A204.1 (cell line): Measurements from ENCODE around the gene CERS1.
"Not testable (repeated sequence)": the region's sequence is repeated elsewhere in the genome, so short reads cannot be mapped to it uniquely, and the experiment has no call there.

Source experiments
- FAIRE-seq: peaks from 2 replicates; lab custom pipeline; 2012; peaks lifted over from hg19 to GRCh38; lab: Jason Lieb, UNC

CERS1 gene

DNA sequence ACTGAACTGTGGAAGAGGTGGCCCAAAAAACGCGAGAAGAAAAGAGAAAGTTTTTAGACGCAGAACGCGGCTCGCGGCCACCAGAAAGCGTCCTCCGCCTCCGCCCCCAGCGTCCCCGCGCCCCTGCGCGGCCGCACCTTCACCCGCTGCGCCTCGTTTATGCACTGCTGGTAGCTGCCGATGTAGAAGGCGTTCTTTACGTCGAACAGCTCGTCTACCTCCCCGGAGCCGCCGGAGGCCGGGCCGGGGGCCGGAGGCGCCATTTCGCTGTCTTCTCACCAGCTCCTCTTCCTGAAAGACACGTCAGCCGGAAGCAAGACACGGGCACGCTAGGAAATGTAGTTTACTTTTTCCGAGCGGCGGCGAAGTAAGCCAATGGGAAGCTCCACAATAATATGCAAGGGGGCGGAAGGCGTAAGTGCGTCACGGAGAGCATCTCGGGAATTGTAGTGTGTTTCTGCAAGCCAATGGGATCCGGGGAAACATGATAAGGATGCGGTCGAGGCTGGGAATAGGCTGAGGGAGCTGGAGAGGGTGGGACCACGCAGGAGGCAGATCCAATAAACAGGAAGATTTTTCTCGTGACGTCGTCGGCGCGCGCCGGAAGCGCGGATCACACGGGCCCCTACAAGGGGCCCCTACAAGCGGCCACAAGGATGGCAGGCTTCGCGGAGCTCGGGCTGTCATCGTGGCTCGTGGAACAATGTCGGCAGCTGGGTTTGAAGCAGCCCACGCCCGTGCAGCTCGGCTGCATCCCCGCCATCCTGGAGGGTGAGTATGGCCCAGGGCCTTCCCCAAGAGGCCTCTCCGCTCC, 23.3 kb upstream of the CERS1 start, which contains the start of the genes COPE and DDX49:
TSS of gene COPE (minus strand) at position 302 of the 814 bp plus-strand sequence. CDS start at position 263, 39 bp downstream.
TSS of gene DDX49 (plus strand) at position 630 of the 814 bp plus-strand sequence. CDS start at position 657, 27 bp downstream.
- FAIRE-seq = peak; percentile 99

DNA sequence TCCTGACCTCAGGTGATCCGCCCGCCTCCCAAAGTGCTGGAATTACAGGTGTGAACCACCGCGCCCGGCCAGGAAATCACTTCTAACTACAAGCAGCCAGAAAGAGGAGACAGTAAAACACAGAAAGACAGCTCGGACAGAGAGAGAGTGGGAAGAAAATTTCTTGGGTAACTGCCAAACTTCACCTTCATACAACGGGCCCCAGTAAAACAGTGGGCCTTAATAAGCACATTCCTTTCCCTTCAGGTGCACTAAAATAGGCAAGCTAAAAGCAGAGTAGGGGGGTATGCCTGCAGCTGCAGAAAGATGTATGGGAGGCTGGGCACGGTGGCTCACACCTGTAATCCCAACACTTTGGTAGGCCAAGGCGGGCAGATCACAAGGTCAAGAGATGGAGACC, 21.6 kb upstream of the CERS1 start:
- FAIRE-seq = not testable (repeated sequence)

DNA sequence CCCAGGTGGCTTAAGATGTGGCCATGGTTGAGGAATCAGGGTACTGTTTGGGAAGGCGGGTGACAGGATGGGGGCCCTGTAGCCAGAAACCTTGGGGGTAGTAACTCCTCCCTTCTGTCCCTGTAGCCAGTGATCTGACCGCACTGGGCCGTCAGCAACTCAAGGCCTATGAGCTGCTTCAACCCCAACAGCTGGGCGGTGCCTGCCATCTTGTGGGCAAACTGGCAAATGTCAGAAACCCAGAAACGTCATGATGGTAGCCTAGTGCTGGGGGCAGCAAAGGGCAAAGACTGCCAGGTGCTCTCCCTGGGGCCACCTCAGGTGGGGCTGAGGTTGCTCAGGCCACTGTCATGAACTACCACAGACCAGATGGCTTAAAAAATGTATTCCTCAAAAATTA, 19.7 kb upstream of the CERS1 start:
- no peak for FAIRE-seq

DNA sequence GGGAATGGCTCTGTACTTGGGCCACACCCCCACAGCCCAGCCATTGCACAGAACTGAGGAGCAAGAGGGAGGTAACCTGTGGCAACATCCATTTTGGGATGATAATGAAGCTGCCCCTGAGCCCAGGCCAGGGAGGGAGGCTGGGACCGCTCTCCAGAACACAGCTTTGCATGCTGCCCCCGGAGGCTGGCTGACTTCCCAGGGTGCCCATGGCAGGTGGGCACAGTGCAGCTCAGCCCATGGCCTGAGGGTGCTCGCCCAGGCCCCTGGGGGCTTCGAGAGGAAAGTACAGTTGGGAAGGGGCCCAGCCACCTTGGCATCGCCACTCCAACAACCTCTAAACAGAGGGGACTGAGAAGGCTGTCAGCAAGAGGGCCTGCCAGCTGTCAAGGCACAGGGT, 17.5 kb upstream of the CERS1 start:
- no peak for FAIRE-seq

DNA sequence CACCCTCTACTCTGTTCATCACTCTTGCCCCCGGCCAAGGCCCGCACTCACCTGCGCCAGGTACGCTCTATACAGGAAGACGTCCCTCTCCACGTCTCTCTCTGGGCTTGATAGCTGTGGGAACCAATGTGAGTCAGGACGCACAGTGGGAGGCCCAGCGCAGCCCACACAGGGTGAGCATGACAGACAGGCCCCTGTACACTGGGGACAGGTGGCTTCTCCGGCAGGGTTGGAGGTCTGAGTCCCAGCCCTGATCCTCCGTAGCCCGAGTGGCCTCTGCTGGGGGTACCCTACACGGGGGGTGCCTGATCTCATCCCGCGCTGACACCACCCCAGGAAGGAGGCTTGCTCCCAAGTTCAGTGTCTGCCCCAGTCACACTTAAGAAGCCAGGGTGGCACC, 17.0 kb upstream of the CERS1 start:
- no peak for FAIRE-seq

DNA sequence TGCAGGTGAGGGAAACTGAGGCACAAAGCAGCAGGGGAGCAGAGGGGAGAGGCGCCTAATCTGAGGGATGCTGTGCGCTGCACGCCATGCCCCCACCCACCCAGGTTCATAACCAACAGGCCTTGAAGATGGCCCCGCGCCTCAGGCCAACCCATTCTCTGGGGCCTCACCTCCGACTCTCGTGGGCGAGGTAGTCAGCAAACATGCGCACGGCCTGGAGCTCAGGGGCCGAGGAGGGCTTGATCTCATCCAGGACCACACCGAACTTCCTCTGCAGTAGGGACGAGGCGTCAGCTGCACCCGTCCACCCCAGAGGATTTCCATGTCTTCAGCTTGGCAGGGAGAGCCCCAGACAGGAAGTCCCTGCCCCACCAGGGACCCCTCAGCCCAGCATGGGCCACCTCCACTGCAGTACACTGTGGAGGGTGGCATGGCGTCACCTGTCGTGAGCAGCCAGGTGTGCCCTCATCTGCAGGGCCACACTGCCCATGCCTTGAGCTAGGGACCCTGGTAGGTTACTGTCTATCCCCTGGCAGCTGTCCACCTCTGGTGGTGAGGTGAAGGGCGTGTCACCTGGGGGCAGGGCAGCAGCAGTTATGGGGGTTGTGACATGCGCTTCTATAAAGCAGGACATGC, 15.0 kb upstream of the CERS1 start:
- FAIRE-seq = no peak

DNA sequence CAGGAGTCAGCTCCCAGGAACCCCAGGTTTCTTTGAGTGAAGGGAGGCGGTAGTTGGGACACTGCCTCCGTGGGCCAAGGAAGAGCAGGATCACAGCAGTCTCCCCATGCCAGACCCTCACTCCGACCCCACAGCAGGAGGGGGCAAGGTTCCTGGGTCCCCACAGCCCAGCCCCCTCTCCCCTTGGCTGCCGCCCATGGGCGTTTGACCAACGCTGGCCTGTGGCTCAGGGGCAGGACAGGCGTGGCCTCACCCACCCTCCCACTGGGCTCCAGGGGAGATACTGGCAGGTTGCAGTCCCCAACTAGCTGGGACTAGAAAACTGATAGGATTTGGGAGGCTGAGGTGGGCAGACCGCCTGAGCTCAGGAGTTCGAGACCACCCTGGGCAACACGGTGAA, 14.1 kb upstream of the CERS1 start:
- FAIRE-seq = no peak

DNA sequence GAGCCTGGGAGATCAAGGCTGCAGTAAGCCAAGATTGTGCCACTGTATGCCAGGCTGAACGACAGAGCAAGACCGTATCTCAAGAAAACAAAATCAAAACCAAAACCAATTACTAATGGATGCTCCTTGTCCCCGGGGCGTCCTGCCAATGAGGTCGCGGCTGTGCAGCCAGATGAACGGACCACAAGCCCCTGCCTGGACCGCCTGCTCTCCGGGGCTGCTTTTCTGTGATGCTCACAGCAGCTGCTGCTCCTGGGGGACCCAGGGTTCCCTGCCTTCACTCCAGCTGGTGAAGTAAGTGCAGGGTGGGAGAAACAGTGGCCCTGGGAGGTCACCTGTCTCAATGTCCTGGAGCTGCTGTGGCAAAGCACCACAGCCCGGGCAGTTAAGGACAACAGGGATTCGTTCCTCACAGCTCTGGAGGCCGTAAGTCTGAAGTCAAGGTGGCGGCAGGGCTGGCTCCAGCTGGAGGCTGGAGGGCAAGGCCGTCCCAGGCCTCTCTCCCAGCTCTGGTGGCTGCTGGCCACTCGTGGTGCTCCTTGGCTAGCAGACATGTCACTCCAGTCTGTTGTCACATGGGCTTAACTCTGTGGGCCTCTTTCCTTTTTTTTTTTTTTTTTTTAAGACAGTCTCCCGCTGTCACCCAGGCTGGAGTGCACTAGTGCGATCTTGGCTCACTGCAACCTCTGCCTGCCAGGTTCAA, 13.1 kb upstream of the CERS1 start:
- no peak for FAIRE-seq

DNA sequence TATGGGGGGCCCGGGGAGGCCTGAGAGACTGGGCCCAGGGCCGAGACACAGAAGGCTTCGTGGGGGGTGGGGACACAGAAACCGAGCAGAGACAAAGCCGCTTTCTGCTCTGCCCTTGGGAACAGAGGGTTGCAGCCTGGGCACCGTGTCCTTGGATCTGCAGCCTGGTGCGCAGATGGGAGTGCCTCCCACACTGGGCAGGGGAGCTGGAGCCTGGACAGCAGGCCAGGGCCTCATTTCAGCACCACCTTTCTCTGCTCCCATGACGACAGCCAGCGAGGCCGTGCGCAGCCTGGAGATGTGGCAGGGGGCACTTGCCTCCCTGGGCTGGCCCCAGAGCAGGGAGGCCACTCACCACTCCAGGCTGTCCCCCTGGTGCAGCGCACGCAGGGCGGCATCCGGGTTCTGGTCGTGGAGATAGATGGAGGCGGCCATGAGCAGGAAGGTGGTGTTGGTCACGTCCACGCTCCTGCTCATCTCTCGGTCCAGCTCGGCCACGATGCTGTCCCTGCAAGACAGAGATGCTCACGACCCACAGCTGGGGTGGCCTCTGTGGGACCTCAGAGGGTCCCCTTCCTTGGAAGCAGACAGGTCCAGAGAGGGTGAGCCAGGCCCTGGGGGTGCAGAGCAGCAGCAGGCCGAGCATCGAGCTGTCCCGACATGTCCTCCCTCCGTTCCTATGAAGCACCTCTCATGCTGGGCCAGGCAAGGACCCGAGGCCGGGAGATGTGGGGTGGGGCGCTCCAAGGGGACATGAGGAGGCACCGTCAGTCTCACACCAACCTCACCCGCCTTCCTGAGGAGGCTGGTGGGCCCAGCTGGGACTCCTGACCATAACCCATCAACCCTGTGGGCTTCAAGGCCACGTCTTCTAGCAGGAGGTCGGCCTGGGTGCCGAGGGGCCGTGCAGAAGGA, 10.9 kb upstream of the CERS1 start:
- FAIRE-seq = no peak

DNA sequence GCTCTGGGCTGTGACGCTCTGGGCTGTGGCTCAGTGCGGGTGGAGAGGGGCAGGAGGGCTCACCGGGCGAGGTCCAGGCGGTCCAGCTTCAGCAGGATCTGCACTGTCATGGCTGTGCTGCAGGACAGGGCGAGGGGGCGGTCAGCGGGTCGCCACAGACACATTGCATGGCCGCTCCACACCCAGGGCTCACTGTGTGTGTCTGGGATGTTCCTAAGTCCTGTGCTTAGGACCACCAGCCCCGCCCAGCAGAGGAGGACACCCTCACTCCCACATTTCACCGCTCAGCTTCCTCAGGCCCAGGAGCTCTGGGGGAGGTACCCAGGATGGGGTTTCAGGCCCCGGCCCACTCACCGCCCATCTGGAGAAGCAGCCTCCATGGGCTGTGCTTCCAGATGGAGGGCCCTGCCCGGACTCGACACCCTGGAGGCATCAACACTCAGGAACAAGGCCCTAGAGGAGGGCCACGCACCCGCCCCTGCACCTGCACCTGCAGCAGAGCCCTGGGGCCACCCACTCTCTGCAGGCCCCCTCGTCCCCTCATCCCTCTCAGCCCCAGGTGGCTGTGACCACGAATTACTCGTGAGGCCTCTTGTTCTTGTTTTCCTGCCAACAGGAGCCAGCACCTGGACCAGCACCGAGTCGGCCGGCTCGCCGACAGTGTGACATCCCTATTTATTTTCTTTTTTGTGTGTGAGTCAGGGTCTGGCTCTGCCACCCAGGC, 9.7 kb upstream of the CERS1 start:
- FAIRE-seq = no peak

DNA sequence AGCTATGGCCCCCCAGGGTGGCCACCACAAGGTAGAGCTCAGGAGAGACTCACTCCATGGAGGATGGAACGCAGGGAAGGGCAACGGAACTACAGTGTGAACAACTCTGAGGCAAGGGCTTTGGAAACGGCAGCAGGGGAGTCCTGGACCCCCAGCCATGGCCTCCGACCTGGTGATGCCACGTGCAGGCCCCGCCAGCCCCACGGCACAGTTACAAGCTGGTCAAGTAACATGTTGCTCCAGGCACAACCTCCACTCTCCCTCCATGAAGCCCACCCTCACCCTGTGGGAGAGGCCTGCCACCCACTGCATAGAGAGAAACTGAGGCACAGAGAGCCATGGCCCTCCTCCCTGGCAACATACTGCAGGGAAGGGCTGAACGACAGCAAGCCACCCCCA, 9.1 kb upstream of the CERS1 start:
- FAIRE-seq = no peak

DNA sequence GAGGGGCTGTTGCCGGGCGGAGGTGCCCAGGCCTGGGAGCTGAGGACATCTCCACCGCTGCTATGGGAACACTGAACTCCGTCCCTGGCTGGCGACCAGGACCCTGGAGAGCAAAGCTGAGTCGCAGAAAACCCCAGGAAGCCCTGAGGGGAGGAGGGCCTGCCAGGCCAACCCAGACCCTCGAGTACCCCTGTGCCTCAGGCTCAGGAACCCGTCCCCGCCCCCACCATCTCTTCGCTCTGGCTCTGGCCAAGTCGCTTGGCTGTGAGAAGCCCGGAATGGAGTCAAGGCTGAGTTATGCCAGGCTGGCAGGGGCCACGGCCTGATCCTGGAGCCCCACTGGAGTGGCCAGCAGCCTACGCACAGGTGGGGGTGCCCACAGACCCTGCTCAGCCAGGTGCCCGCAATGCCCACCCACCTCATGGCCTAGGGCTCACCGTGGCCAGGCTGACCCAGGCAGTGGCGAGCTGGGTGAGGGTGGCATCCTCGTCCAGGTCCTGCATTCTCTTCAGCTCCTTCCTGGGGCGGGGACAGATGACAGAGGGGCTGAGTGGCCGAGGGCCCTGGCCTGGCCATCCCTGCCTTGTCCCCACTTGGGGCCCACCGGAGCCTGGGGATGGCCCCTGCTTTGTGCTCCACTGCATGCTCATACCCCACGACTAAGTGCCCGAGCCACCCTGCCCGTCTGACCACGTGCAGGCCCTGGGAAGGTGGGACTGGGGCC, 8.5 kb upstream of the CERS1 start:
- no peak for FAIRE-seq

DNA sequence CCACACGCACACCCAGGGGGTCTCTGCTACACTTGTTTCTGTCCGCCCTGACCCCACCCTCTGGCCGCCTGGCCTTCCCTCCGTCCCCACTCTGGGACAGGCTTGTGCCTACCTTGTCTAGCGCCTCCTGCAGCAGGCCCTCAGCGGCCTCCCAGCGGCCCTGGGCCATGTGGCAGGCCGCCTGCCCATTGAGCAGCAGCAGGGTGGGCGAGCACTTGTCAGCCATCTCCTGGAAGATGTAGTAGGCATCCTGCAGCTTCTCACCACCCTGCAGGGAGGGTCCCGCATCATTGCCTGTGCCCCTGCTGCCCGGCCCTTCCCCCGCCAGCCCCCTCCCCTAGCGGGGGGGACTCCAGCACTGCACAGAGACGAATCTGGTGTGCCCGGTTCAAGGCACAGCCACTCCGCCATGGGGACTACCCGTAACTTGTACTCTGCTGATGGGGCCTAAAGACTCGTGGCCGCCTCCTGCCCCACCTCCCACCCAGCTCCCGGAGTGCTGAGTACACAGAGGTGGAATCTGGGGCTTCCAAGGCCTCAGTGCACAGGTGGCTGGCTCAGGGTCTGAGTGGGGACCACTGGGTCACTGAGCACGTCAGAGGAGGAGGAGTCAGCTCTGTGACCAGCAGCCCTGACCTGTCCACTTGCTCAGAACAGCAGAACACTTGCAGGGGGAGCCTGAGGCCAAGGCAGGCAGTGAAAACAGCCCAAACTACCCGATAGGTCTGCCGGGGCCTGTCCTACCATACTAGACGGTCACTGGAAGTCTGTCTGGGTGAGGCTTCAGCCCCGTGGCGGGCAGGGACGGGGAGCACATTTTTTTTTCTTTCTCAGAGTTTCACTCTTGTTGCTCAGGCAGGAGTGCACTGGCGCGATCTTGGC, 7.4 kb upstream of the CERS1 start:
- no peak for FAIRE-seq

DNA sequence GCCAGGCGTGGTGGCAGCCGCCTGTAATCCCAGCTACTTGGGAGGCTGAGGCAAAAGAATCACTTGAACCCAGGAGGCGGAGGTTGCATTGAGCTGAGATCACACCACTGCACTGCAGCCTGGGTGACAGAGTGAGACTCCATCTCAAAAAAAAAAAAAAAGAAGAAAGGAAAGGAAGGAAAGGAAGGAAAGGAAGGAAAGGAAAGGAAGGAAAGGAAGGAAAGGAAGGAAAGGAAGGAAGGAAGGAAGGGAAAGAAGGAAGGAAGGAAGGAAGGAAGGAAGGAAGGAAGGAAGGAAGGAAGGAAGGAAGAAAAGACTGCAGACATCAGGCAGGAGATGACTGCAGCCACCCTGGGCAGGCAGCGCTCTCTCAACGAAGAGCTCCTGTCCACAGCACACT, 6.6 kb upstream of the CERS1 start:
- not testable (repeated sequence) for FAIRE-seq

DNA sequence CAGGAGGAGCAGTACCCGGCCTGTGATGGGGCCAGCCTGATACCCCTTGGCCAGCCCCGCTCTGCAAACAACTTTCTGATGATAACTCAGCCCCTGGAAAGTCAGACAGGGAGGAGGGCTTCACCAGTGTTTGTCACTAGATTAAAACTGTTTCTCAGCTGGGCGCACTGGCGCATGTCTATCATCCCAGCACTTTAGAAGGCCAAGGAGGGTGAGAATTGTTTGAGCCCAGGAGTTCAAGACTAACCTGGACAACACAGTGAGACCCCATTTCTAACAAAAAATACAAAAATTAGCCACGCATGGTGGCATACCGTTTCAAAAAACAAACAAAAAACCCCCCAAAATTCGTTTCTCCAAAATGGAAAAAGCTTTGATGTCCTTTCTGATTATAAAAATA, 5.5 kb upstream of the CERS1 start:
- no peak for FAIRE-seq

DNA sequence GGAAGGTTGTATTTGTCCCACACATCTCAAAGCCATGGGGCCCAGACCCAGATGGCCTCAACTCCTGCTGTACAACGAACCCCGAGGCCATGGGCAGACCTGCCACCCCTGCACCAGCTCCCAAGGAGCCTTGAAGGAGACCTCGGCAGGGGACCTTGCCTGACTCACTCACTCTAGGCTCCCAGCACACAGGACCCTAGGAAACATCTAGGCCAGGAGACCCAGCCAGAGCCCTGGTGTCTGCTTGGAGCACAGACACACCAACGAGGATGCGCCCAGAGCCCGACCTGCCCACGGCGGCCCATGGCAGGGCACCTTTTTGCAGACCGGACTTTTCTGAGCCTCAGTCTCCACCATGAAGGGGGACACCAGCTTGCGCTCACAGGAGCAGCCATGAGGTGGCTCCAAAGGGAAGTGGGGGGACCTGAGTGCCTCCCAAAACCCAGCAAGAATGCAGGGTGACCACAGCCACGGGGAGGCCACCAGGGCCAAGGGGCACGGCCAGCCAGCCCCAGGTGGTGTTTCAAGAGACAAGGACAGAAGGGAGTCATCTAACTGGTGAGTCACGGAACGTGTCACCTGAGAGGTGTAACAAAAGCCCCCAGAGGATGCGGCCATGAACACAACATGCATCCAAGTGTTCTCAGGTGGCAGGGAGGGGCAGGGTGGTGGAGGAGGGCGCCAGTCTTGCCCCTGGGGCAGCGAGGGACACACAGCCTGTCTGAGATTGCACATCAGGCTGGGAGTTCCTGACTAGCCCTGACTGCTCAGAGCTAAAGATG, 4.9 kb upstream of the CERS1 start:
- FAIRE-seq = no peak

DNA sequence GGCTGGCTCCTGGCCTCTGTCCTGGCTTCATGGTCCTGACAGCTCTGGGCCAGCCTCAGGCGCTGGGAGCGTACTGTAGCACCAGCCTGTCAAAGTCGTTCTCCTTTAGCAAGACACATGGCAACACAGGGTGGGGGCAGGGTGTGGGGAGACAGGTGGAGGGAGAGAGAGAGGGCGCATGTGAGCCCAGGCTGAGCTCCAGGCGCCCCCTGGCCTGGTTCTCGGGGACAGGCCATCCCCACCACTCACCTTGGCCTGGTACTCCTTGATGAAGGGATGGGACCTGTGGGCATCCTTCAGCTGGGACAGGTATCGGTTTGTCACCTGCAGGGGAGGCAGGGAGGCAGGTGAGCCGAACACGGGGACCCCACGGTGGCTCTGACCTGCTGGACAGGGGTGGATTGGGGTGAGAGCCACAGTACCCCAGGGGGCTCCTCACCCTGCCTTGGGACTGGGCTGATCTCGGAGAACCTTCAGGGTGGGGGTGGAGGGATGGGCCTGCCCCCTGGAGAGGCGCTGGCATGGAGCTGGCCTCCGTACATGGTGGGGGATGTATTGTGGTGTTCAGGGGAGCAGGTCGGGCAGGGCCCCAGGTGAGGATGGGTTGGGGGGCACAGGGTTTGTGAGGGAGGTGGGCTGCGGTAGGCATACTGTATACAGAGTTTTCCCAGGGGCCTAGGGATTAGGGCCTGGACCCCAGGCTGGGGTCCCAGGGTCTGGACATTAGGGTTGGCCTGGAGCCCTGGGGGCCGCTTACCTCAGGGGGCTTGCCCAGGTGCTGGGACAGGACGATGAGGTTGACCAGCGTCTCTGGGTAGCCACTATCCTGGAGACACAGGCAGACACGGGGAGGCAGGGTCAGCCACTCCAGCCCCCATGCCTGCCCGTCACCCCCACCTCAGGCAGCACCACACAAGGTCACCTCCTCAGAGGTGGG, 3.9 kb upstream of the CERS1 start:
- FAIRE-seq = no peak
